GM18867 (cell line): Measurements from ENCODE around the gene EXO1.

ENCODE experiments used
- ATAC-seq: cut with Tn5 transposase; IDR thresholded peaks from one replicate; pipeline ENCODE4 v1.9.1; 2021; ENCODE audit warnings: mild to moderate bottlenecking, moderate library complexity; ENCODE audit not compliant: unreplicated experiment

Gene EXO1

GRCh38 chr1:241881440-241881839 lies 33.4 kb downstream of the EXO1 start:
- no peak for ATAC-seq

DNA sequence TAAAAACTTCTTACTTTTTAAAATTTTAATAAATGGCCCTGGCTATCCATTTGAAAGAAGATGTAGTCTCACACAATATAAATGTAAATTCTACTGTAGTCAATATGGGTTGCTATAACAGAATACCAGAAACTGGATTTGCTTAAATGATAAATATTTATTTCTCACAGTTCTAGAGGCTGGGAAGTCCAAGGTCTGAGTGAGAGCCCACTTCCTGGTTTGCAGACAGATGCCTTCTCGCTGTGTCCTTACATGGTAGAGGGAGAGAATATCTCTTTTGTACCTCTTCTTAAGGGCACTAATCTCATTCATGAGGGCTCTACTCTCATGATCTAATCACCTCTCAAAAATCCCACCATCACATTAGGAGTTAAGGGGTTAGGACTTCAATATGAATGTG lies 35.2 kb downstream of the EXO1 start:
- no peak for ATAC-seq

GRCh38 chr1:241888232-241888631 lies 40.2 kb downstream of the EXO1 start:
- ATAC-seq = no peak

GRCh38 chr1:241891296-241891695 lies 43.3 kb downstream of the EXO1 start:
- no peak for ATAC-seq

GRCh38 chr1:241894016-241894415 lies 46.0 kb downstream of the EXO1 start:
- no peak for ATAC-seq

DNA sequence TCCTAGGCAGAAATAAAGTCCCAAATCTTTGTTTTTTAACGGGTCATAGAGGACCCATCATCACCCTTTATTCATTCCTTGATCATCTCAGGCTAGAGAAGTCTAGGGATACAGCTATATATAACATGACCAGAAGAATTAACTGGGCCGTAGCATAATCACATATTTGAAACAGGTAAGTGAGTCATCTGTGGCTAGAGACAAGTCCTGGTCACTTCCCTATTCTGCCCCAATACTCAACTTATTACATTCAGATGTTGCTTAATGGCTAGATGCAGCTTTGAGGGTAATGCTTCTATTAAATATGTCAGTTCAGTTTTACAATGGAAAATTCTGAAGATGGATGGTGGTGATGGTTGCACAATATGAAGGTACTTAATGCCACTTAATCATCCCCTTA lies 47.0 kb downstream of the EXO1 start:
- ATAC-seq = peak; percentile 70

DNA sequence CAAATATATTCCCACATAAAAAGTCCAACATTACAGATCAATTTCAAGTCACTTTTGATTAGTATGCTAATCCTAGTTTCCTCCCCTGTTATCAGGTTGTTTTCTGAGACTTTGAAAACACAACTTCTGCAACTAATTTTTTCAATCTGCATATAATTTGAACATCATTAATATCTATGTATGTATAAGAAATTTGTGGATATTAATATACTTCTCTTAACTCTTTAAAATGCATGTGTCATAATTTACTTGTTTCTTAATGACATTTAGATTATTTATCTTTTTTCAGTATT lies 48.6 kb downstream of the EXO1 start:
- no peak for ATAC-seq

DNA sequence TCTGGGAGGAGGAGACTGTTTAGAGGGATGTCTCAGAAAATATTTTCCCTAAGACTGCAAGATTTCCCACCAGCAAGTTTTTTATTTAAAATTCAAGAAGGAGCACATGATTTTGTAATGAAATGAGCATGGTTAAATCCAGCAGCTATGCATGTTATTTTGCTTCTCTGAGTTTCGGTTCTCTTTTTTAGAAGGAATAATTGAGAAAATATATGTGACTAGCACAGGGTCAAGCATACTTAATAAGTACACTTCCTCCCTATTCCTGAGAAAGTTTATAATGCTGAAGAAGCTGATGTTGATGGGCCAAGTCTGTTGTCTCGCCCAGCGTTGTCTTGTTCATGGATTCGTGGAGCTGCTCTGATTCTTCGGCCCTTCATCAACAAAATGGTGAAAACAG lies 51.2 kb downstream of the EXO1 start:
- no peak for ATAC-seq

- no peak for ATAC-seq
Measured at GRCh38 chr1:241900381-241900780, 52.4 kb downstream of the EXO1 start.

DNA sequence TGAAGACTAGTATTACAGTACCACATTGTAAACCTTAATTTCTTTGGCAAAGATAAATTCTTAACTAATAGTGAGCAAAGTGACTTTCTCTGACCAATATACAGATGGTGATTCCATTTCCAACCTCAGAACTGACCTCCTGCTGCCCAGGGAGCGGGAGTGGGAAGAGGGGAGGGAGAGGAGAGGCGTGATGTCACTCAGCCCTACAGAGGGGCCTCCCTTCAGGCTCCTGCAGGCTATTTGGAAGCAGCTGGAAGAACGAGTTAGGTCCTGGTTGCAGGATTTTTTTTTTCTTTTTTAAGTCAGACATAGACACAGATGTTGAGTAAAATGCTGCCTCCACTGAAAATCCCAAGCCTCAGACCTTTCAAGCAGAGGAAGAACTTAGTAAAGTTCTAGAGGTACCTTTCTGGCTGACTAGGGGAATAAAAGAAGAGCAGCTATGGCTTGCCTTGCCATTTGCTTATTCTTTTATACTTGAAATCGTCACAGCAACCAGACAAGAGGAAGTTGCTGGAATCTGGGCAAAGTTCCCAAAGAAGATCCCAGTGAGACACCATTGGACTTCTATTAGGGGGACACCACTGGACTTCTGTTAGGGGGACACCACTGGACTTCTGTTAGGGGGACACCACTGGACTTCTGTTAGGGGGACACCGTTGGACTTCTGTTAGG lies 54.5 kb downstream of the EXO1 start:
- ATAC-seq = no peak

DNA sequence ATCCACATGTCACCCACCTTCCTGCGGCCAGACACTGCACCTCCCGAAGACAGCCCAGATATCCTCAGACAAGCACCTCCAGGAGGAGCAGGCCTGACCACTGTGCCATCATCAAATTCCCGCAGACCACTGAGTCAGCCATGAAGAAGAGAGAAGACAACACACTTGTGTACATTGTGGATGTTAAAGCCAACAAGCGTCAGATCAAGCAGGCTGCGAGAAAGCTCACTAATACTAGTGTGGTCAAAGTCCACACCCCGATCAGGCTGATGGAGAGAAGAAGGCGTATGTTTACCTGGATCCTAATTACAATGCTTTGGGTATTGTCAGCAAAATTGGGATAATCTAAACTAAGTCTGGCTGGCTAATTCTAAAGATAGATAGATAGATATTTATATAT lies 68.2 kb downstream of the EXO1 start:
- no peak for ATAC-seq

DNA sequence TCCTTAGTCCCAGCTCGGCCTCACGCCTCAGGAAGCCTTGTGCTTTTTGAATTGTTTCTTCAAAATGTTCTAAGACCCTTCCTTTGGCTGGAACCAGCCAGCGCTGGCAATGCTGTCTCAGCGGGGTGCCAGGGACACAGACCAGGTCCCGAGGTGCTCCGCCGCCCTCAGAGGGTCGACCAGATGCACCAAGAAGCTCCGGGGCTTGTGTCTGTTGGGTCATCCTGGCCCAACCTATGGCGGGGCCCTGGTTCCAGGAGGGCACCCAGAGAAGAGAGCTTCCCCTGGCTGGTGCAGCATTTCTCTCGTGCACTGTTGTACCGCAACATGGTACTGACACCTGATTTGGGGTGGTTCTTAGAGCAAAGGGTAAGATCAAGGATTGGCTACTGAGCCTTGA lies 69.5 kb downstream of the EXO1 start:
- ATAC-seq = no peak

GRCh38 chr1:241918879-241919278 lies 70.9 kb downstream of the EXO1 start:
- no peak for ATAC-seq

GRCh38 chr1:241924080-241924808 lies 76.2 kb downstream of the EXO1 start:
- no peak for ATAC-seq

DNA sequence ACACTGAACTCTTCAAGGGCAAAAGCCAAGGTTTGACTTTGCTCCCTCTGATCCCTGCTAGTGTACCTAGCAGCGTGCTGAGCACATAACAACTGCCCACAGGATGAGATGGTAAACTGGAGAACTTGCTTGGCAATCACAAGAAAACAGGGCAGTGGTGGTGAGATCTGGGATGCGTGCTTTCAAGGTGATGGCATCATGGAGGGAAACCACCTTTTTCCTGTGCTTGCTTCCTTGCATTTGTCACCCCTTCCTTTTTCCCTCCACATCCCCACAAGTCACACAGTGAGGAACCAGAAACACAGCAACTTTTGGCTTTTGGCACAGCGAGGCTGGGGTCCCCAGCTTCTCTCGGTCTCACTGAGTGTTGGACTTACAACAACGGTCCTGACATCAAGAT lies 78.1 kb downstream of the EXO1 start:
- no peak for ATAC-seq

DNA sequence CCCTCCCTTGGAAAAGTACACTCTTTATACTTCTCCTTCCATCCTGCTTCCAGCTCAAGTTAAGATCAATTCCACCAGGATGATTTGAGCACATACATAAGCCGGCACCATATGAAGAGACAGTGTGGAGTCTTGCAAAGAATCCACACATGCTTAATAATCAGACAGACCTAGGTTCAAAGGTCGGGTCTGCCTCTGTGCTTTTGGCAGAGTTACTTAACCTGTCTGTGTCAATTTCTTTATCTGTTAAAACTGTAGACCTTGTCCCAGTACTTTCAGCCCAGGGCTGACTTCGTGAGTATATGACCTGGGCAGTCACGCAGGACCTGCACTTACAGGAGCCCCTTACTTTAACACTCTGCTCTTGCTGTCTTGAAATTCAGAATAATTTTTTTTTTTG lies 79.3 kb downstream of the EXO1 start:
- no peak for ATAC-seq

DNA sequence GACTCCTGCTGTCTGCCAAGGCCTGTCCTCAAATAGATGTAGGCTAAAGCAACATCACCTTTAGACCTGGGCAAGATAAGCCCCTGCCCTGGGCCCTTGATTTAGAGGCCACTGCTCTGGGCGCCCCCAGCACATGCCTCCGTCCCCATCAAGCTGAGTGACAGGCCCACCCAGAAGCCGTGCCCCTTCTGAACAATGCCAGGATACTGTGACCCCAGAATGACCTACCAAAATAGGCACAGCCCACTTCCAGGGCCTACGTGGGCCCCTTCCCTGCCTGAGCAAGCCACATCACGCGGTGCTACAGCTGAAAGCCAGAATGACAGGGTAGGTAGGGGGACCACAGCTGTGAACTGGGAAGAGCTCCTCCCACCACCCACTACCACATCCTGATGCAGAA lies 84.8 kb downstream of the EXO1 start:
- ATAC-seq = no peak

DNA sequence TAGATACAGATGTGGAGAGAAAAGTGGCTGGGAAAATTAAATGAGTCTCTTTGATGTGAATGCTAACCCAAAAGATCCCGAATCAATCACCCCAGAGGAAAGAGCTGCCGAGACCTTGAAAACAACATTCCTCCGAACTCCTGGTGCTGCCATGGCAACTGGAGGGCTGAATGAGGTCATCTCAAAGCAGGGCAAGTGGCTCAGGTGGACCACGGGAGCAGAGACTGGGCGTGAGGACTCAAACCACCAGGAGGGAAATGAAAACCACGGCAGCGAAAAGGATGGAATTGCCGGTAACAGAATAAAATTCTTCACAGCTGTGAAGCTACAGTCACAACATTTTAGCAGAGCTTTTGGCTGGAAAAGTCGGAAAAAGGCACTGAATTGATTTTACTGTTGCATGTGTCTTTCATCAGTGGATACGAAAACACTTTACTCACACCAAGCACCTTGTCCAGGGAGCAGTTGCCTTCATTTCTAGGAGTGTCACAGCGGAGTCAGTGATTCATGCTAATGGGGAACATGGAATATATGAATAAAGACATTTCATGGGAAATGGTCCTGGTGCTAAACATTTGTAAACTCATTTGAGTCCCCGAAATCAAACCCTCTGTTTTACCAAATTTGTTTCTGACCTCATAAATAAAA lies 86.3 kb downstream of the EXO1 start:
- no peak for ATAC-seq

DNA sequence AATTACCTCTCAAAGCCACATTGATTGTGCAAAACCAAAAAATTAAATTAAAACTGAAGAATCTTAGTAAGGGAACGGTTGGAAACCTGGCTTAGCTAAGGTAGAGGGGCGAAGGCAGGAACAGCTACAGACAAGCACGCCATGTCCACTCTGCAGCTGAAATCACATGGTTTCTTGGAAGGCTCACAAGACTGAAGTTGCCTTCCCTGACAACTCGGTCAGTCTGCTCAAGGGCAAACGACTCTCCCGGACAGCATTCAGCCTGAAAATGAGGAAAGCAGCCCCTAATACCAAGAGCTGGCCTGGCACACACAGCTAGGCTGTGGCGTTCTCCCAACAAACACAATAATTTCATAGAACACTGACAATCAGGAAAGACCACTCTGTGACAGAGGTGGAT lies 86.9 kb downstream of the EXO1 start:
- ATAC-seq = no peak
